HEK293 (cell line): ENCODE results near the gene TP53I3.

Experiments used
- CTCF ChIA-PET: fragments of 350-600 bp; formaldehyde crosslinking; extraction: SDS; loops from one replicate; lab custom pipeline; 2021; ENCODE audit warnings: antibody characterized with exemption; lab: Yijun Ruan, JAX
- POLR2A ChIA-PET: fragments of 300-600 bp; formaldehyde crosslinking; extraction: SDS; loops from one replicate; lab custom pipeline; 2020; ENCODE audit warnings: antibody characterized with exemption, inconsistent platforms; lab: Yijun Ruan, JAX
- H3K27ac ChIP-seq: fragments of 200-500 bp; sonication (Bioruptor generic); 2 replicates; pipeline ENCODE4 v1.5.1; 2014; ENCODE audit warnings: low read depth, low read length, control low read depth, inconsistent platforms; ENCODE audit errors: extremely low read depth
- H3K36me3 ChIP-seq, 2 experiments: fragments of 200-500 bp in 1 of 2; sonication (Bioruptor generic) in 1 of 2; 1 replicate in 1 of 2; 2 replicates in 1 of 2; pipeline ENCODE4 v1.5.1; 2014 to 2017; ENCODE audit warnings: inconsistent platforms in 2 of 2, low read length in 2 of 2; ENCODE audit not compliant: control insufficient read depth in 2 of 2, insufficient read depth in 1 of 2
- H3K4me1 ChIP-seq: fragments of 200-500 bp; sonication (Bioruptor generic); 2 replicates; pipeline ENCODE4 v1.5.1; 2014; ENCODE audit warnings: mild to moderate bottlenecking, low read length, inconsistent platforms; ENCODE audit not compliant: control insufficient read depth, insufficient read depth
- H3K4me3 ChIP-seq: 2 replicates; pipeline ENCODE4 v1.5.1; 2011; ENCODE audit warnings: low read depth, mild to moderate bottlenecking, control low read depth, low read length, moderate library complexity
- H3K9me3 ChIP-seq: fragments of 200-500 bp; sonication (Bioruptor generic); 2 replicates; pipeline ENCODE4 v1.5.1; 2014; ENCODE audit warnings: low read depth, low read length, inconsistent platforms; ENCODE audit not compliant: control insufficient read depth, insufficient read depth
- KLF8 ChIP-seq: fragments of 450-650 bp; formaldehyde crosslinking; IDR thresholded peaks from 2 replicates; pipeline ENCODE4 v1.5.1; 2016; ENCODE audit warnings: missing biosample characterization, missing genetic modification characterization
- WT1 ChIP-seq: fragments of 450-650 bp; formaldehyde crosslinking; IDR thresholded peaks from 2 replicates; pipeline ENCODE4 v1.5.1; 2016; ENCODE audit warnings: missing biosample characterization, missing genetic modification characterization
- ZBTB8A ChIP-seq: fragments of 450-650 bp; formaldehyde crosslinking; IDR thresholded peaks from 2 replicates; pipeline ENCODE4 v1.5.1; 2016; ENCODE audit warnings: missing biosample characterization, missing genetic modification characterization
- ZFP37 ChIP-seq: fragments of 450-650 bp; formaldehyde crosslinking; IDR thresholded peaks from 2 replicates; pipeline ENCODE4 v1.5.1; 2016; ENCODE audit warnings: missing biosample characterization, missing genetic modification characterization
- ZFP41 ChIP-seq: fragments of 450-650 bp; formaldehyde crosslinking; IDR thresholded peaks from 2 replicates; pipeline ENCODE4 v1.5.1; 2016; ENCODE audit warnings: missing biosample characterization, missing genetic modification characterization, borderline replicate concordance
- ZFP69B ChIP-seq: fragments of 450-650 bp; formaldehyde crosslinking; IDR thresholded peaks from 2 replicates; pipeline ENCODE4 v1.5.1; 2016; ENCODE audit warnings: missing biosample characterization, missing genetic modification characterization
- ZNF155 ChIP-seq: fragments of 450-650 bp; formaldehyde crosslinking; IDR thresholded peaks from 2 replicates; pipeline ENCODE4 v1.5.1; 2016; ENCODE audit warnings: missing biosample characterization, missing genetic modification characterization
- ZNF19 ChIP-seq: fragments of 450-650 bp; formaldehyde crosslinking; IDR thresholded peaks from 2 replicates; pipeline ENCODE4; 2016; ENCODE audit warnings: missing biosample characterization, missing genetic modification characterization, low read depth
- ZNF223 ChIP-seq: fragments of 450-650 bp; formaldehyde crosslinking; IDR thresholded peaks from 2 replicates; pipeline ENCODE4 v1.5.1; 2016; ENCODE audit warnings: missing biosample characterization, missing genetic modification characterization
- ZNF292 ChIP-seq: fragments of 450-650 bp; formaldehyde crosslinking; IDR thresholded peaks from 2 replicates; pipeline ENCODE4 v1.5.1; 2016; ENCODE audit warnings: low read depth, missing biosample characterization, missing genetic modification characterization, borderline replicate concordance
- ZNF416 ChIP-seq: fragments of 450-650 bp; formaldehyde crosslinking; IDR thresholded peaks from 2 replicates; pipeline ENCODE4 v1.5.1; 2016; ENCODE audit warnings: missing biosample characterization, missing genetic modification characterization
- ZNF585B ChIP-seq: fragments of 450-650 bp; formaldehyde crosslinking; IDR thresholded peaks from 2 replicates; pipeline ENCODE4 v1.5.1; 2016; ENCODE audit warnings: missing biosample characterization, missing genetic modification characterization
- ZNF830 ChIP-seq: fragments of 450-650 bp; IDR thresholded peaks from 2 replicates; pipeline ENCODE4 v1.5.0; 2018; ENCODE audit warnings: missing biosample characterization, missing genetic modification characterization, low read depth, mild to moderate bottlenecking, moderate library complexity
- ZNF837 ChIP-seq: fragments of 450-650 bp; formaldehyde crosslinking; IDR thresholded peaks from 2 replicates; pipeline ENCODE4 v1.5.1; 2016; ENCODE audit warnings: missing biosample characterization, missing genetic modification characterization
- ZSCAN23 ChIP-seq: fragments of 450-650 bp; formaldehyde crosslinking; IDR thresholded peaks from 2 replicates; pipeline ENCODE4 v1.5.1; 2016; ENCODE audit warnings: missing biosample characterization, missing genetic modification characterization
- TF ChIP-seq, protein P1 (sequence below): fragments of 450-650 bp; formaldehyde crosslinking; IDR thresholded peaks from 2 replicates; pipeline ENCODE4 v1.5.0; 2017; ENCODE audit warnings: missing biosample characterization, missing genetic modification characterization, borderline replicate concordance
- TF ChIP-seq, protein P2 (sequence below): IDR thresholded peaks from 2 replicates; pipeline ENCODE4 v1.6.1; 2011; ENCODE audit warnings: mild to moderate bottlenecking, low read depth, low read length, borderline replicate concordance
- TF ChIP-seq, protein P3 (sequence below): fragments of 450-650 bp; formaldehyde crosslinking; conservative IDR thresholded peaks from 2 replicates; pipeline ENCODE4 v1.5.1; 2016; ENCODE audit warnings: low read depth, missing biosample characterization, missing genetic modification characterization
- TF ChIP-seq, protein P4 (sequence below): fragments of 450-650 bp; formaldehyde crosslinking; IDR thresholded peaks from 2 replicates; pipeline ENCODE4 v1.5.1; 2016; ENCODE audit warnings: missing biosample characterization, missing genetic modification characterization
- TF ChIP-seq, protein P5 (sequence below): fragments of 450-650 bp; formaldehyde crosslinking; IDR thresholded peaks from 2 replicates; pipeline ENCODE4 v1.5.1; 2016; ENCODE audit warnings: missing biosample characterization, missing genetic modification characterization, low read depth

TP53I3 gene

DNA sequence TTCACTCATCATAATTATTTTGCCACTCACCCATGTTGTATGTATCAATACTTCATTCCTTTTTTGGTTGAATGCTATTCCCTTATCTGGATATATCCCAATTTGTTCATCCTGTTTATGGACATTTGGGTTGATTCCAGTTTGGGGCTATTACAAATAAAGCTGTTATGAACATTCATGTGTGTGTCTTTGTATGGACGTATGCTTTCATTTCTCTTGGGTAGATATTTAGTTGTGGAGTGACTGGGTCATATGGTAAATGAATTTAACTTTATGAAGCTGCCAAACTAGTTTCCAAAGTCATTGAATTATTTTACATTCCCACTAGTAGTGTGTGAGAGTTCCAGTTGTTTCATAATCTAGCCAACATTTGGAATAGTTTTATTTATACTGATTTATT, 41.3 kb upstream of the TP53I3 start:
- Histone ChIP-seq H3K36me3 (no peaks in the 10 kb centered on the region), H3K27ac (no peak overlapping the region), H3K9me3 (no peaks in the 10 kb centered on the region), H3K4me3 (no peak overlapping the region), H3K4me1 (peaks cover 3% of the 10 kb centered on the region)
- TF ChIP-seq ZBTB8A (tag by site-specific recombination): no peak
- no peak for TF ChIP-seq ZNF19
- no peak for TF ChIP-seq ZNF223
- no peak for TF ChIP-seq ZSCAN23 (tag by site-specific recombination)
- TF ChIP-seq ZNF292 (tag by site-specific recombination): no peak
- TF ChIP-seq ZNF416 (tag by site-specific recombination): no peak
- TF ChIP-seq ZNF837 (tag by site-specific recombination): no peak
- TF ChIP-seq, protein P1, sequence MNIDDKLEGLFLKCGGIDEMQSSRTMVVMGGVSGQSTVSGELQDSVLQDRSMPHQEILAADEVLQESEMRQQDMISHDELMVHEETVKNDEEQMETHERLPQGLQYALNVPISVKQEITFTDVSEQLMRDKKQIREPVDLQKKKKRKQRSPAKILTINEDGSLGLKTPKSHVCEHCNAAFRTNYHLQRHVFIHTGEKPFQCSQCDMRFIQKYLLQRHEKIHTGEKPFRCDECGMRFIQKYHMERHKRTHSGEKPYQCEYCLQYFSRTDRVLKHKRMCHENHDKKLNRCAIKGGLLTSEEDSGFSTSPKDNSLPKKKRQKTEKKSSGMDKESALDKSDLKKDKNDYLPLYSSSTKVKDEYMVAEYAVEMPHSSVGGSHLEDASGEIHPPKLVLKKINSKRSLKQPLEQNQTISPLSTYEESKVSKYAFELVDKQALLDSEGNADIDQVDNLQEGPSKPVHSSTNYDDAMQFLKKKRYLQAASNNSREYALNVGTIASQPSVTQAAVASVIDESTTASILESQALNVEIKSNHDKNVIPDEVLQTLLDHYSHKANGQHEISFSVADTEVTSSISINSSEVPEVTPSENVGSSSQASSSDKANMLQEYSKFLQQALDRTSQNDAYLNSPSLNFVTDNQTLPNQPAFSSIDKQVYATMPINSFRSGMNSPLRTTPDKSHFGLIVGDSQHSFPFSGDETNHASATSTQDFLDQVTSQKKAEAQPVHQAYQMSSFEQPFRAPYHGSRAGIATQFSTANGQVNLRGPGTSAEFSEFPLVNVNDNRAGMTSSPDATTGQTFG (tag by site-specific recombination): no peak
- no peak for TF ChIP-seq ZNF830 (tag by site-specific recombination)
- TF ChIP-seq, protein P2, sequence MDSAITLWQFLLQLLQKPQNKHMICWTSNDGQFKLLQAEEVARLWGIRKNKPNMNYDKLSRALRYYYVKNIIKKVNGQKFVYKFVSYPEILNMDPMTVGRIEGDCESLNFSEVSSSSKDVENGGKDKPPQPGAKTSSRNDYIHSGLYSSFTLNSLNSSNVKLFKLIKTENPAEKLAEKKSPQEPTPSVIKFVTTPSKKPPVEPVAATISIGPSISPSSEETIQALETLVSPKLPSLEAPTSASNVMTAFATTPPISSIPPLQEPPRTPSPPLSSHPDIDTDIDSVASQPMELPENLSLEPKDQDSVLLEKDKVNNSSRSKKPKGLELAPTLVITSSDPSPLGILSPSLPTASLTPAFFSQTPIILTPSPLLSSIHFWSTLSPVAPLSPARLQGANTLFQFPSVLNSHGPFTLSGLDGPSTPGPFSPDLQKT: no peak
- no peak for TF ChIP-seq ZNF155
- no peak for TF ChIP-seq ZNF585B (tag by site-specific recombination)
- CTCF ChIA-PET: interaction anchor here (0.7 kb wide), 1 partner anchor 774 kb away, joined by 3 read pairs; no protein-coding TSS in a partner anchor
- POLR2A ChIA-PET: no interaction called here

DNA sequence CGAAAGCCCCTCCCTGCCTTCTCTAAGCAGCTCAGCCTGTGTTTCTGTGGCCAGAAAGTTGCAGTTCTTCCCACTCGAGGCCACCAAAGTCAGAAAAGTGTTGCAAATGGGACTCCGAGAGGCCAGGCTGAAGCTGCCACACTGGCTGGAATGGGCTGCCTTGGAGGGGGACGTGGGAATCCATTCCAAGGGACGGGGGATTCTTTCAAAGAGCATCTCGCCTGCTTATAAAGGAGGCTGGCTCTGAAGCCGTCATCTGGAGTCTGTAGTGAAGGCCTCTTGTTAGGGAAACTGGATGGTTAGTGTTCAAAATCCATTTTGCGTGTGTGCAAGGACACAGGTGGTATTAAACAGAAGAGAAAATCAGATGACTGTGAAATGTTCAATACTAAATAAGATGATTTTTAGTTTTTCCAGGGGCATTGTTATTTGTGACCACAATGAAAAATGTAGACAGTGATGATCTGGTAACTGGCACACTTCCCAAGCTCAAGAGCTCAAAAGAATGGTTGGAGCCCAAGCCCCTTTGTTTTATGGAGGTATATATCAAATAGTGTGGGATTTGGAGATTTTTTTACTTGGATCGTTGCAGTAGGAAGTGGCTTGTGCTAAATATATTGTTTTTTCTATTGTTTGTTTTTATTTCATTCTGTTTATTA, 39.4 kb upstream of the TP53I3 start:
- peak overlapping the region; percentile 79 for H3K27ac ChIP-seq
- no peaks in the 10 kb centered on the region for H3K36me3 ChIP-seq
- TF ChIP-seq WT1 (tag by site-specific recombination): no peak
- TF ChIP-seq ZFP41 (tag by site-specific recombination): no peak
- TF ChIP-seq ZFP69B: no peak
- TF ChIP-seq ZFP37 (tag by site-specific recombination): 0 out of 2 replicates have a peak, but pooled peaks have one; percentile 37
- TF ChIP-seq, protein P3, sequence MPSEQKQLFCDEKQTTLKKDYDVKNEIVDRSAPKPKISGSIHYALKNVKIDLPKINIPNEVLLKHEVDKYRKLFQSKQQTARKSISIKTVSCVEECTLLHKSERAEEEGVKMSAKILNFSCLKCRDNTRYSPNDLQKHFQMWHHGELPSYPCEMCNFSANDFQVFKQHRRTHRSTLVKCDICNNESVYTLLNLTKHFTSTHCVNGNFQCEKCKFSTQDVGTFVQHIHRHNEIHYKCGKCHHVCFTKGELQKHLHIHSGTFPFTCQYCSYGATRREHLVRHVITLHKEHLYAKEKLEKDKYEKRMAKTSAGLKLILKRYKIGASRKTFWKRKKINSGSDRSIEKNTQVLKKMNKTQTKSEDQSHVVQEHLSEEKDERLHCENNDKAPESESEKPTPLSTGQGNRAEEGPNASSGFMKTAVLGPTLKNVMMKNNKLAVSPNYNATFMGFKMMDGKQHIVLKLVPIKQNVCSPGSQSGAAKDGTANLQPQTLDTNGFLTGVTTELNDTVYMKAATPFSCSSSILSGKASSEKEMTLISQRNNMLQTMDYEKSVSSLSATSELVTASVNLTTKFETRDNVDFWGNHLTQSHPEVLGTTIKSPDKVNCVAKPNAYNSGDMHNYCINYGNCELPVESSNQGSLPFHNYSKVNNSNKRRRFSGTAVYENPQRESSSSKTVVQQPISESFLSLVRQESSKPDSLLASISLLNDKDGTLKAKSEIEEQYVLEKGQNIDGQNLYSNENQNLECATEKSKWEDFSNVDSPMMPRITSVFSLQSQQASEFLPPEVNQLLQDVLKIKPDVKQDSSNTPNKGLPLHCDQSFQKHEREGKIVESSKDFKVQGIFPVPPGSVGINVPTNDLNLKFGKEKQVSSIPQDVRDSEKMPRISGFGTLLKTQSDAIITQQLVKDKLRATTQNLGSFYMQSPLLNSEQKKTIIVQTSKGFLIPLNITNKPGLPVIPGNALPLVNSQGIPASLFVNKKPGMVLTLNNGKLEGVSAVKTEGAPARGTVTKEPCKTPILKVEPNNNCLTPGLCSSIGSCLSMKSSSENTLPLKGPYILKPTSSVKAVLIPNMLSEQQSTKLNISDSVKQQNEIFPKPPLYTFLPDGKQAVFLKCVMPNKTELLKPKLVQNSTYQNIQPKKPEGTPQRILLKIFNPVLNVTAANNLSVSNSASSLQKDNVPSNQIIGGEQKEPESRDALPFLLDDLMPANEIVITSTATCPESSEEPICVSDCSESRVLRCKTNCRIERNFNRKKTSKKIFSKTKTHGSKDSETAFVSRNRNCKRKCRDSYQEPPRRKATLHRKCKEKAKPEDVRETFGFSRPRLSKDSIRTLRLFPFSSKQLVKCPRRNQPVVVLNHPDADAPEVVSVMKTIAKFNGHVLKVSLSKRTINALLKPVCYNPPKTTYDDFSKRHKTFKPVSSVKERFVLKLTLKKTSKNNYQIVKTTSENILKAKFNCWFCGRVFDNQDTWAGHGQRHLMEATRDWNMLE (tag by site-specific recombination): no peak
- TF ChIP-seq, protein P4, sequence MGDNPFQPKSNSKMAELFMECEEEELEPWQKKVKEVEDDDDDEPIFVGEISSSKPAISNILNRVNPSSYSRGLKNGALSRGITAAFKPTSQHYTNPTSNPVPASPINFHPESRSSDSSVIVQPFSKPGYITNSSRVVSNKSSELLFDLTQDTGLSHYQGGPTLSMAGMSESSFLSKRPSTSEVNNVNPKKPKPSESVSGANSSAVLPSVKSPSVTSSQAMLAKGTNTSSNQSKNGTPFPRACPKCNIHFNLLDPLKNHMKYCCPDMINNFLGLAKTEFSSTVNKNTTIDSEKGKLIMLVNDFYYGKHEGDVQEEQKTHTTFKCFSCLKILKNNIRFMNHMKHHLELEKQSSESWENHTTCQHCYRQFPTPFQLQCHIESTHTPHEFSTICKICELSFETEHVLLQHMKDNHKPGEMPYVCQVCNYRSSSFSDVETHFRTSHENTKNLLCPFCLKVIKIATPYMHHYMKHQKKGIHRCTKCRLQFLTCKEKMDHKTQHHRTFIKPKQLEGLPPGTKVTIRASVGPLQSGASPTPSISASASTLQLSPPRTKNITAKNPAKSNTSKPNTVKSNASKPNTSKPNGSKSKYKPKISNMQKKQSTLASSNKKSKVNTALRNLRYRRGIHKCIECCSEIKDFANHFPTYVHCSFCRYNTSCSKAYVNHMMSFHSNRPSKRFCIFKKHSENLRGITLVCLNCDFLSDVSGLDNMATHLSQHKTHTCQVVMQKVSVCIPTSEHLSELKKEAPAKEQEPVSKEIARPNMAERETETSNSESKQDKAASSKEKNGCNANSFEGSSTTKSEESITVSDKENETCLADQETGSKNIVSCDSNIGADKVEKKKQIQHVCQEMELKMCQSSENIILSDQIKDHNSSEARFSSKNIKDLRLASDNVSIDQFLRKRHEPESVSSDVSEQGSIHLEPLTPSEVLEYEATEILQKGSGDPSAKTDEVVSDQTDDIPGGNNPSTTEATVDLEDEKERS (tag by site-specific recombination): no peak
- TF ChIP-seq, protein P5, sequence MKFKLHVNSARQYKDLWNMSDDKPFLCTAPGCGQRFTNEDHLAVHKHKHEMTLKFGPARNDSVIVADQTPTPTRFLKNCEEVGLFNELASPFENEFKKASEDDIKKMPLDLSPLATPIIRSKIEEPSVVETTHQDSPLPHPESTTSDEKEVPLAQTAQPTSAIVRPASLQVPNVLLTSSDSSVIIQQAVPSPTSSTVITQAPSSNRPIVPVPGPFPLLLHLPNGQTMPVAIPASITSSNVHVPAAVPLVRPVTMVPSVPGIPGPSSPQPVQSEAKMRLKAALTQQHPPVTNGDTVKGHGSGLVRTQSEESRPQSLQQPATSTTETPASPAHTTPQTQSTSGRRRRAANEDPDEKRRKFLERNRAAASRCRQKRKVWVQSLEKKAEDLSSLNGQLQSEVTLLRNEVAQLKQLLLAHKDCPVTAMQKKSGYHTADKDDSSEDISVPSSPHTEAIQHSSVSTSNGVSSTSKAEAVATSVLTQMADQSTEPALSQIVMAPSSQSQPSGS (tag by site-specific recombination): no peak
- no peak for TF ChIP-seq KLF8

More for the DNA sequence above, 39.4 kb upstream of the TP53I3 start:
- POLR2A ChIA-PET: interaction anchor here (0.7 to 2.0 kb wide), 5 partner anchors 11 to 236 kb away, joined by 3 to 11 read pairs (median 3); partner anchors contain the start of genes ITSN2, SF3B6, TP53I3 and WDCP
- peak overlapping the region; percentile 72 for H3K4me3 ChIP-seq
- no peaks in the 10 kb centered on the region for H3K9me3 ChIP-seq
- peaks cover 3% of the 10 kb centered on the region for H3K4me1 ChIP-seq
- CTCF ChIA-PET: interaction anchor here (1.1 to 1.3 kb wide), 3 partner anchors 11 to 171 kb away, joined by 3 to 6 read pairs (median 3); no protein-coding TSS in a partner anchor
